Stimulated activated naive CD4-positive, alpha-beta T cell treated with Interleukin-2 at 50 U/mL for 16 hours (primary cell): ENCODE results near the gene RAB29.
"Not testable (repeated sequence)": the region's sequence is repeated elsewhere in the genome, so short reads cannot be mapped to it uniquely, and the experiment has no call there.

Source experiments
- DNase-seq: peaks from one replicate; lab custom pipeline; 2025; lab: John Stamatoyannopoulos, UW

Gene RAB29

DNA sequence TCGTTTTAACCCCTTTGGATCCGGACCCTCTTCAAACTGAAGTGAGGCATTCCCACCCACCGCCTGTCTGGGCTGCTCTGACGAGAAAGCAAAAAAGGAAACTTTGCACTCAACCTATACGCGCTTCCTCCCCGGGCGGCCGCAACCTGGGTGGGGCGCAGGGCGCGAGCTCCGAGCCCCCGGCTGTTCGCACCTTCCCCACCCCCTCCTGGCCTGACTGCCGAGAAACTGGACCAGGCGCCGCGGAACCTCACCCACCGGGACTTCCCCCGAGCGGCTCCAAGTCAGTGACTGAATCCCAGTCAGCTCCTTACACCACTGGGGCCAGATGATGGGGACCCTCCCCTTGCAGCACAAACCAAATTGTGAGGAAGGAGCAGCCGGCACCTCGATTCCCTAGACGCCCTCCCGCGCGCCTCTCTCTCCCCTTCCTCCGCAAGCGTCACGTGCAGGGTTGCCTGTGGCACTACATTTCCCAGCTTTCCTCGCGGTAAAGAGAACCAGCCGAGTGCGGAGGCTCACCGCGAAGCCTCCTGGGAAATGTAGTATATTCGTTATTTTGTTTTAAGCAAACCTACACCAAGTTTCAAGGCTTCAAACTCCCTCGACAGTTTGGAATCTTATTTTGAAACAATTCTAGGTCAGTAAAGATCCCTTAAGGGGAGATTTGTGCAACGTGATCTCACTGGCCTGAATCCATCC lies at the start of gene RAB29:
TSS of gene RAB29 (minus strand) at position 468 of the 702 bp plus-strand sequence. CDS start 526 bp downstream, outside the sequence.
- peak; percentile 81 for DNase-seq

DNA sequence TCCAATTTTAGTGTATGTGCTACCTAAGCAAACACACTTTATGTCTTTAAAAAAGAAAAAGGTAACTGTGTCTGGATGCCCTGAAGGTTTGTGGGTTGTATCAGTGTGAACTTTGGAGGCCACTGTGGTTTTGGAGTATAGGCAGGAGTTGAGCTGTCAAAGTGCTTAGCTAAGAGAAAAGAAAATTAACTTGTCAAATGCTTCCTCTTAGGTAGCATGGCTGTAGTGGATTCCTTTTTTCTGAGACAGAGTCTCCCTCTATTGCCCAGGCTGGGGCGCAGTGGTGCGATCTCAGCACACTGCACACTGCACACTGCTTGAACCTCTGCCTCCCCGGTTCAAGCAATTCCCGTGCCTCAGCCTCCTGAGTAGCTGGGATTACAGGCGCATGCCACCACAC lies 48.9 kb upstream of the RAB29 start:
- DNase-seq = no peak

- DNase-seq = not testable (repeated sequence)
Measured at GRCh38 chr1:205823260-205823659, 48.0 kb upstream of the RAB29 start.

DNA sequence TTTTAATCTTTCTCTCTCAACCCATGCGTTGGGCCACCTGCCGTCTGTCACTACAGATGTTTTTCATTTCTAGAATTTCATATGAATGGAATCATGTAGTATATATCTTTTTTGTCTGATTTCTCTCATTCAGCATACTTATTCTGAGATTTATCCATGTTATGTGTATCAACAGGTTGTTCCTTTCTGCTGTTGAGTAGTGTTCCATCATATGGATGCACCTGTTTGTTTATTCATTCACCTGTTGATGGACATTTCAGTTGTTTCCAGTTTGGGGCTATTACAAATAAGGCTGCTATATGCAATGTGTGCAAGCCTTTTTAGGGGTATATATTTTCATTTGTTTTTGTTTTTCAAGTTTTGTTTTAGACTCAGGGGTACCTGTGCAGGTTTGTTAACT lies 47.1 kb upstream of the RAB29 start:
- no peak for DNase-seq

- no peak for DNase-seq
Measured at GRCh38 chr1:205817988-205818387, 42.7 kb upstream of the RAB29 start.

GRCh38 chr1:205817364-205817763 lies 42.1 kb upstream of the RAB29 start:
- no peak for DNase-seq

DNA sequence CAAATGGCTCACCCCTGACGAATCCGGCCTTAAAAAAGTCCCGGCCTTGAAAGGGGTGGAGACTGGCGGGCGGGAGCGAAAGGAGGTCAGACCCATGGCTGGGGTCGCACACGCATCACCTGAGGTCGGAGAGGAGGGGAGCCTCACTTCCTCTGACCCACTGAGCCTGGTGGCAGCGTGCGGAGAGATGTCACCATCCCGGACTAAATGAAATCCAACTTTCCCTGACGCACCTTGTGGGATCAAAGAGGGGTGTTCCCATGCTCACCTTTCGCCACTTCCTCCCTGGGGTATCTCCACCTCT lies 38.4 kb upstream of the RAB29 start:
- DNase-seq = peak; percentile 20

- peak; percentile 89 for DNase-seq
Measured at GRCh38 chr1:205812878-205813754, 37.8 kb upstream of the RAB29 start, which contains the start of gene SLC41A1. Gene SLC41A1, minus strand, starts transcription at chr1:205813198. Its CDS starts 2,757 bp downstream, at chr1:205810441.

- peak; percentile 32 for DNase-seq
Measured at GRCh38 chr1:205812271-205812877, 37.1 kb upstream of the RAB29 start.

GRCh38 chr1:205811660-205812059 lies 36.4 kb upstream of the RAB29 start:
- DNase-seq = no peak

GRCh38 chr1:205810448-205811157 lies 35.3 kb upstream of the RAB29 start:
- no peak for DNase-seq

DNA sequence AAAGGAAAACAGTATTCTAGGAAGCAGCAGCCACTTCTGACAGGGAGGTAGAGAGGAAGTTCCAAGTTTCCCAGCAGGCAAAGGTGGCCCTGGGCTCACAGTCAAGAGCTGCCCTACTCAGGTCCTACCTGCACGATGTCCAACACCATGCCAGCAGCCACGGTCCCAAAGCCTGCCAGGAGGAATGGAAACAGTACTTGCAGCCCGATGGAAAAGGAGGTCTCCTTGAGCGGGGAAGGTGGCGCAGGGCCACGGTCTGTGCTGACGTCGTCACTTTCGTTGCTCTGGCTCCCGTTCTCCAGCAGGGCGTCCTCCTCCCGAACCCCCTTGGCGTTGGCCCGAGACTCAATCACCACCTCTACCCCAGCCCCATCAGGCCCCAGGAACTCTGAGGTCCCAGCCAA lies 34.7 kb upstream of the RAB29 start:
- no peak for DNase-seq

DNA sequence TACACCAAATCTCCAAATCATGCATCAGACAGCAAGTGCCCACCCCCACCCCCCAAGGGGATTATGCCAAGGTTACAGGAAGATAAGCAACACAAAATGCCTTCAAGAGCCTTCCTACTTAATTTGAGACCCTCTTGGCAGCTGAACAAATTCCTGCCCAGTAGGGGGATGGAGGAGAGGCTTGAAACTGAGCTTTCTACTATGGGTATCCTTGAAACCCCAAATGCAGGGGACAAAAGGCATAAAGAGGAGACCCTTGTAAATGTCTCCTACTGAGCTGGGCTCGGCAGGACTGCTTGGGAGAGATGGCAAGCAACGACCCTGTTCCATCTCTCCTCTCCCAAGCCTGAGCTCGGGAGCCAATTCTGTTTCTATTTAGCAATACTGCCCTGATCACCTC lies 34.2 kb upstream of the RAB29 start:
- DNase-seq = no peak

DNA sequence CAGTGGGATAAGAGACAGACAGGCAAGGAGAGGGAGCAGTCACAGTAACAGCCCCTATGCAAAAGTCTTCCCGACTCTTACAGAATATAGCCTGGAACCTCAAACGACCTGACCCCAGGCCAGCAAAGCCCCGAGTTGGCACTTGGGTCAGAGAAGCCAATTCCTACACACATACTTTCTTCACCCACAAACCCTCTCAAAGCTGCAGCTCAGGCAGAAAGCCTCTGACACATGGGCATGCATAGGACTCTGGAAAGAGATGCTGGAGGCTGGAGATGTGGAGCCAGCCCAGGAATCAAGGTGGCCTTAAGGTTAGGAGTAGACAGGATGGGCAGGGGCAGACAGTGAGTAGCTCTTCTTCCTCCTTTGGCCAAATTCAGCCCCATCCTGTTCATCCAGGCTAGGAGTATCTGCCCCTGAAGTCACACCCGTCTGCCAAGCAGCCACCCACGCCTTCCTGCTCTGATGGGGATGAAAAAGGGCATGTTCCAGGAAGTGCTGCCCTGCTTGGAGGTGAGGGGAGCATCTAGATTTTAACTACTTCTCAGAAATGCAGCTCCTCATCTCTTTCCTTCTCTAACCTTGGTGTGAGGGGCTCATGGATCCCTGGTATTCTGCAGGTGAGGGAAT lies 29.9 kb upstream of the RAB29 start:
- peak; percentile 23 for DNase-seq

- DNase-seq = no peak
Measured at GRCh38 chr1:205804605-205805004, 29.3 kb upstream of the RAB29 start.

DNA sequence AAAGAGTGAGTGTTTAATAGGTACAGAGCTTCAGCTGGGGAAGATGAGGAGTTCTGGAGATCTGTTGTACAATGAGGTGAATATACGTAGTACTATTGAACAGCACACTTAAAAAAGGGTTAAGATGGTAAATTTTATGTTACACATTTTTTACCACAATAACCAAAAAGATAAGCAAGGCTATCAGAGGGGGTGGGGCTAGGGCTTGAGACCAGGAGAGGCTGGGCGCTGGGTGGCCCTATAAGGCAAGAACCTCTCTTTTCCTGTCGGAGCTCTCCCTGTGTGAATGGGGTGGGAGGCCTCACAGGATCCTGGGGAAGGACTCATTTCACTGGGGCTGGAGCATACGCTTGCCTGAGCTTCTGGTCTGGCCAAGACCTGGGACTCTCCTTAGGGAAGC lies 28.7 kb upstream of the RAB29 start:
- DNase-seq = no peak

GRCh38 chr1:205802060-205802459 lies 26.8 kb upstream of the RAB29 start:
- no peak for DNase-seq

DNA sequence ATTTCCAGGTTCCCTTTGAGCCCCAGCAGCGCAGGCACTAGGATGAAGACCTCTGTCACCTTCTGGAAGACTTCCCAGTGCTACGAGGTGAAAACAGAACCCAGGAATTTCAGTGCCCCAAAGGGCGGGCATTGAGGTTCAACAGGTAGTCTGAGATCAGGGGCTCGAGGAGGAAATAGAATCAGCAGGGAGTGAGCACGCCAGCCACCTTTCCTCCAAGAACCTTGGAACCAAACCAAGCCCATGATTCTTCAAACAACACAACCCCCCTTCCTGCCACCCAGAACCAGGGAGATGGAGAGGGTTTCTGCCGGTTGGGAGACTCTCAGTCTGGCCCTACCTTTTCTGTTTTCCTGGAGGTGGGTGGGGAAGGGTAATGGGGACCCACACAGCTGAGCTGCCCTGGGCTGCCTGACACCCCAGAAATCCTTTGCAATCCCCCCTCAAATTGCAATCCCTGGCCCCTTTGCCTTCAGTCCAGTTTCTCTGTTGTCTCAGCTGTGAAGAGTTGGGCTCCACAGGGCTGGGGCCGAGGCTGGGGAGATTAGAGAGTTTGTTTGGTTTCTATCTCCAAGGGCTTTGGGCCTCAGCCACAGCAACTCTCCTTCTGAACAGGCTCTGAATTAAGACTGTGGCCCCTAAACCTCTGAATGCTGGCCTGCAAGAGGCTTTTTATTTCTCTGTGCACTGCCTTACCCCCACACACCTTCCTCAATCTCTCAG lies 25.9 kb upstream of the RAB29 start:
- no peak for DNase-seq

DNA sequence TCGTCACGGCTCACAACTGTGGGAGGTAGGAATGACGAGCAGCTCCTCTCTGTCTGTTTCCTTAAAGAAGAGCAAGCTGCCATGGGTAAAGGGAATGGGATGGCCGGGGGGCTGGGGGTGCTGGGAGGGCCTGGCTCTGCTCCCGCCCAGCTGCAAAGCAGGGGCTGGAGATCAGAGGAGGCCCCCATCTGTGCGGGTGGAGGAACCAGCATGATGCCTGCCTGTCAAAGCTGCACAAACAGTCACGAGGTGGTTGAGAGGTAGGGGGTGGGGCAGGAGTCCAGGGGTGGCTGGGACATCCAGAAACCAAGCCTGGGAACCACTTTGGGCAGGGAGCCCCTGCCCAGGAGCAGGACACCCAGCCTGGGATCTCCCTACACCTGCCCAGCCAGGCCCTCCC lies 25.1 kb upstream of the RAB29 start:
- DNase-seq = no peak

DNA sequence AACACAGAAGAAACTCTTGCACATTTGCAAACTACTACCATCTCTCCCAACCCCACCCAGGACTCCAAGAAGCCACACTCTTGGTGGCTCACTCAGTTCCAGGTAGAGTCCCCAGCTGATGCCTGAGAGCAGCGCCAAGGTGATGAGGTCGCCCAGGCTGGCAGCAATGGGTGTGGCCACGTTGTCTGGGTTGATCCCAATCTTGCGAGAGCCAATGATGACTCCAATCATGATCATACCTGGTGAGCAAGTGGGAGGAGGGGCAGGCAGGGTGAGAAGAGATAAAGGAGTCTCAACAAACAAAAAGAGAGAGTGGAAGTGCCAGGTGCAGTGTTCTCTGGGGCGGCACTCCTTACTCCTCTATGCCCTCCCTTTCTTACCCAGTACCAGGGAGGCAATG lies 23.3 kb upstream of the RAB29 start:
- no peak for DNase-seq

- no peak for DNase-seq
Measured at GRCh38 chr1:205797168-205797567, 21.9 kb upstream of the RAB29 start.
